OCI-LY3 (cell line): ENCODE results near the gene LIM2.

Experiments used
- EZH2phosphoT487 ChIP-seq: fragments of 200-600 bp; shearing (Covaris generic); IDR thresholded peaks from 2 replicates; pipeline ENCODE4 v1.6.1; 2018; ENCODE audit warnings: antibody characterized with exemption, mixed run types, low read depth
- TF ChIP-seq, protein P1 (sequence below): fragments of 200-600, 300-600 bp; sonication (generic); IDR thresholded peaks from 2 replicates; pipeline ENCODE4 v1.5.1; 2014; ENCODE audit warnings: antibody characterized with exemption, low read length, low read depth

DNA sequence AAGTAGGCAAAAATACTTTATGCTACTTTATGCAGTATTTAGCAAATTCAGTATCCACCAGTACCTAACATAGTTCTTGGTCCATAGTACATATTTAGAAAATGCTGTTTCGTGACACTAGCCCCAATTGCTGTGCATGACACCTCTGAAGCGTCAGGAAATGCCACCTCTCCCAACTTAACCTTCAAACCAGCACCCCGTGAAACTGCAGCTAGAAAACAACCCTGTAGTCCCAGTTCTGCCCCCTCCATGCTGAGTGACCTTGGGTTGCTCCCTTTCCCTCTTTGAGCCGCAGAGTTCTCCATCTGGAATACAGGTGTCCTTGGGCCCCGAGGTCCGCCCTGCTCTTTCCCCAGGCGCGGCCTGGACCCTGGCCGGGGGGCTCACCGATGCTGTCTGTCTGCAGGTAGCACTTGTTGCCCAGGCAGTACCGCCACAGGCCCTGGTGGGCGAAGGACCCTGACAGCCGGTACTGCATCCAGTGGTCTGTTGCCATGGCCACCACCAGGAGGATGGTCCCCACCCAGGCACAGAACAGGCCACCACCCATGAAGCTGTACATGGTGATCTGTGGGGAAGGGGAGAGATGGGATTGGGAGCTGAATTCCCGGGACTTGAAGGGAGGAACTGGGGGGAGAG, 773 bp downstream of the LIM2 start:
- TF ChIP-seq, protein P1, sequence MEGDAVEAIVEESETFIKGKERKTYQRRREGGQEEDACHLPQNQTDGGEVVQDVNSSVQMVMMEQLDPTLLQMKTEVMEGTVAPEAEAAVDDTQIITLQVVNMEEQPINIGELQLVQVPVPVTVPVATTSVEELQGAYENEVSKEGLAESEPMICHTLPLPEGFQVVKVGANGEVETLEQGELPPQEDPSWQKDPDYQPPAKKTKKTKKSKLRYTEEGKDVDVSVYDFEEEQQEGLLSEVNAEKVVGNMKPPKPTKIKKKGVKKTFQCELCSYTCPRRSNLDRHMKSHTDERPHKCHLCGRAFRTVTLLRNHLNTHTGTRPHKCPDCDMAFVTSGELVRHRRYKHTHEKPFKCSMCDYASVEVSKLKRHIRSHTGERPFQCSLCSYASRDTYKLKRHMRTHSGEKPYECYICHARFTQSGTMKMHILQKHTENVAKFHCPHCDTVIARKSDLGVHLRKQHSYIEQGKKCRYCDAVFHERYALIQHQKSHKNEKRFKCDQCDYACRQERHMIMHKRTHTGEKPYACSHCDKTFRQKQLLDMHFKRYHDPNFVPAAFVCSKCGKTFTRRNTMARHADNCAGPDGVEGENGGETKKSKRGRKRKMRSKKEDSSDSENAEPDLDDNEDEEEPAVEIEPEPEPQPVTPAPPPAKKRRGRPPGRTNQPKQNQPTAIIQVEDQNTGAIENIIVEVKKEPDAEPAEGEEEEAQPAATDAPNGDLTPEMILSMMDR: no peak
- TF ChIP-seq EZH2phosphoT487: no peak
